GM12874 (cell line): ENCODE results near the gene LMAN1L.
A peak's percentile ranks its signal among the peaks of the same experiment; 100 is the strongest.

Experiments used
- CTCF ChIP-seq: IDR thresholded peaks from 2 replicates; pipeline ENCODE4 v1.5.1; 2011; ENCODE audit warnings: low read depth, mild to moderate bottlenecking, control low read depth, low read length, moderate library complexity; ENCODE audit not compliant: insufficient read depth

The LMAN1L gene

GRCh38 chr15:74816624-74817369, 4.2 kb downstream of the LMAN1L start:
- no peak for TF ChIP-seq CTCF

GRCh38 chr15:74817370-74817737, 4.7 kb downstream of the LMAN1L start:
- no peak for TF ChIP-seq CTCF

- no peak for TF ChIP-seq CTCF
These were observed 7.4 kb downstream of the LMAN1L start for GRCh38 chr15:74820056-74820455.

- peak; percentile 20; the same call in 1 of the 2 replicates for TF ChIP-seq CTCF
These were observed 8.6 kb downstream of the LMAN1L start for GRCh38 chr15:74821091-74821789.

- TF ChIP-seq CTCF, result no peak
These were observed 9.1 kb downstream of the LMAN1L start for GRCh38 chr15:74821790-74822158.

- TF ChIP-seq CTCF, result no peak
These were observed 9.6 kb downstream of the LMAN1L start for GRCh38 chr15:74822233-74822632.

GRCh38 chr15:74823324-74823723, 10.7 kb downstream of the LMAN1L start:
- no peak for TF ChIP-seq CTCF
